ENCODE data around the gene PCLO.

The PCLO gene, protein sequence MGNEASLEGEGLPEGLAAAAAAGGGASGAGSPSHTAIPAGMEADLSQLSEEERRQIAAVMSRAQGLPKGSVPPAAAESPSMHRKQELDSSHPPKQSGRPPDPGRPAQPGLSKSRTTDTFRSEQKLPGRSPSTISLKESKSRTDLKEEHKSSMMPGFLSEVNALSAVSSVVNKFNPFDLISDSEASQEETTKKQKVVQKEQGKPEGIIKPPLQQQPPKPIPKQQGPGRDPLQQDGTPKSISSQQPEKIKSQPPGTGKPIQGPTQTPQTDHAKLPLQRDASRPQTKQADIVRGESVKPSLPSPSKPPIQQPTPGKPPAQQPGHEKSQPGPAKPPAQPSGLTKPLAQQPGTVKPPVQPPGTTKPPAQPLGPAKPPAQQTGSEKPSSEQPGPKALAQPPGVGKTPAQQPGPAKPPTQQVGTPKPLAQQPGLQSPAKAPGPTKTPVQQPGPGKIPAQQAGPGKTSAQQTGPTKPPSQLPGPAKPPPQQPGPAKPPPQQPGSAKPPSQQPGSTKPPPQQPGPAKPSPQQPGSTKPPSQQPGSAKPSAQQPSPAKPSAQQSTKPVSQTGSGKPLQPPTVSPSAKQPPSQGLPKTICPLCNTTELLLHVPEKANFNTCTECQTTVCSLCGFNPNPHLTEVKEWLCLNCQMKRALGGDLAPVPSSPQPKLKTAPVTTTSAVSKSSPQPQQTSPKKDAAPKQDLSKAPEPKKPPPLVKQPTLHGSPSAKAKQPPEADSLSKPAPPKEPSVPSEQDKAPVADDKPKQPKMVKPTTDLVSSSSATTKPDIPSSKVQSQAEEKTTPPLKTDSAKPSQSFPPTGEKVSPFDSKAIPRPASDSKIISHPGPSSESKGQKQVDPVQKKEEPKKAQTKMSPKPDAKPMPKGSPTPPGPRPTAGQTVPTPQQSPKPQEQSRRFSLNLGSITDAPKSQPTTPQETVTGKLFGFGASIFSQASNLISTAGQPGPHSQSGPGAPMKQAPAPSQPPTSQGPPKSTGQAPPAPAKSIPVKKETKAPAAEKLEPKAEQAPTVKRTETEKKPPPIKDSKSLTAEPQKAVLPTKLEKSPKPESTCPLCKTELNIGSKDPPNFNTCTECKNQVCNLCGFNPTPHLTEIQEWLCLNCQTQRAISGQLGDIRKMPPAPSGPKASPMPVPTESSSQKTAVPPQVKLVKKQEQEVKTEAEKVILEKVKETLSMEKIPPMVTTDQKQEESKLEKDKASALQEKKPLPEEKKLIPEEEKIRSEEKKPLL (N-terminal part only)

DNA sequence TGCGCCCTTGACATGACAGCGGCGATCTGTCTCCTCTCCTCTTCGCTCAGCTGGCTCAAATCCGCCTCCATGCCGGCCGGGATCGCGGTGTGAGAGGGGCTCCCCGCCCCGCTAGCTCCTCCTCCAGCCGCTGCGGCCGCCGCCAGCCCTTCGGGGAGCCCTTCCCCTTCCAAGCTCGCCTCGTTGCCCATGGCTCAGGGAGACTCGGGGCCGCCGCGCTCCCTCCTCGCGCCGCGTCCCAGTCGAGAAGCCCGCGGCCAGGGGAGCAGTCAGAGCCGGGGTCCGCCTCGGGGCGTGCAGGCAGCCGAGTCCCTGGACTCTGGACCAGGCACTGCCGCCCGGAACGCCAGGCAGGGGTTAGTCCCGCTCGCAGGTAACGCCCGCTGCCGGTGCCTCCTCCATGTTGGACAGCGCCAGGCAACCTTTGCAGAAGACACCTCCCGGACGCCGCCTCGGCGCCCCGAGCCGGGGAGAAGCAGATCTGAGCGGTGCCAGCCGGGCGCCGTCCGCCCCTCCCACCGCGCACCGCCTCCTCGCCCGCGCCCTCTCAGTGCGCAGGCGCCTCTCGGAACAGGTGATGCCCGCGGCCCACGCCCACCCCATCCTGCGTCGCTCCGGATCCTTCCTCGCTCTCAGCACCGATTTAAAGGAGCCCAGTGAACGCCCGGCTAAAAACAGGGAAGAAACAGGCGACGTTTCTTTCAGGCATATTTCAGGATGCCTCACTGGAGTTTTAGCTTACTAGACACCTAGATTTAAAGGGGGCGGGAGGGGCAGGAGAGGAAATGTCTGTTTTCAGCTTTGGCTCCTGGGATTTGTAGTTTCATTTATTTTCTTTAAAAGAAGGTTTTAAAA is at the start of gene PCLO:
Gene PCLO, minus strand, starts transcription at position 483 of the 855 bp plus-strand sequence. Its CDS starts 292 bp downstream, at position 191.
- peak; percentile 84 for DNase-seq (ENCODE audit: low spot score)

DNA sequence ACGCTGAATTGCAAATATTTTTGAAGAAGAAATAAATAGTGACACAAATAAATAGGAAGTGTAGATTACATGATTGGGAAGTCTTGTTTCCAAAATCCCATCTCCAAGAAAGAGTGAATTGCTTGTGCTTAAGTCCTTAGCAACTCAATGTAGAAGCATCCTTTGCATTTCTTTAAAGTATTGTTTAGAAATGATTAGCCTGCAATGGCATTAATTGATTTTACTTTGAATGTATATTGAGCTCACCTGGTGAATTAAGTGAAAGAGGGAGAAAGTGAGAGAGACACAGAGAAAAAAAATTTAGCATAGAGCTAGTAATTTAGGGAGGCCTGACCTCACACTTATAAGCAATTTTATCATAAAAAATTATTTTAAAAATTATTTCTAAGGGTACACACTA is 49.0 kb upstream of the PCLO start:
- no peak for DNase-seq (ENCODE audit: low spot score)

- no peak for DNase-seq (ENCODE audit: low spot score)
Observed at GRCh38 chr7:83210479-83210878, 47.8 kb upstream of the PCLO start.

GRCh38 chr7:83204715-83205114 is 42.0 kb upstream of the PCLO start:
- DNase-seq (ENCODE audit: low spot score) = no peak

GRCh38 chr7:83201355-83201754 is 38.7 kb upstream of the PCLO start:
- no peak for DNase-seq (ENCODE audit: low spot score)

DNA sequence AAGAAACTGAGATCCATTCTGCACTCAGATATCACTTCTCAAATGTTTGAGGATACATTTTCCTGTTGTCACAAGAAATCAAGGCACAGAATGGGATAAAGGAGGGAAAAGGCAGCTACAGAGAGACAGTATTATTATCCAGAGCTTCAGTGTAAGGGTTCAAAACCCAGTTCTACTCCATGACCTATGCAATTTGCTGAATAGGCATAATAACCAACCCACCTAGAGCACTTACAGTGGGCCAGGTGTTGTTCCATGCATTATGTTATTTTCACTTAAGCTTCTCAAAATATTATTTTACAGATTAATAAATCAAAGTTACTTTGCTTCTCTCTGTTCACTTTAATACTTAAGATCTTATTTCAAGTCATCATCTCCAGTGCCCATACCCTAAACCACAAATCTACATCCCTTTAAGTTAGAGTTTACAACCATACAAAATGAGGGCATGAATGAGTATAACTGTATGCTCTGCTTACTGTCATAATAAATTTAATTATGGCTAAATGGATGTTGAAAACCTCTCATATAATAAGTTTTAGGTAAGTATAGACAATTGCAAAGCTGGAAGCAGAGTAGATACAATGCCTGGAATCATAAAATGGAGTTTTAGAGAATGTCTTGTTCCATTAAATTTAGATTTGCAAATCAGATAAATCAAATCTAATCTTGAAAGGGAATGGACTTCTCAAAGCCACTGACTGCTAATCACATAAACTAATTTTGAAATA is 28.1 kb upstream of the PCLO start:
- DNase-seq (ENCODE audit: low spot score) = no peak

GRCh38 chr7:83178796-83179195 is 16.1 kb upstream of the PCLO start:
- no peak for DNase-seq (ENCODE audit: low spot score)

- no peak for DNase-seq (ENCODE audit: low spot score)
Observed at GRCh38 chr7:83178066-83178465, 15.4 kb upstream of the PCLO start.

DNA sequence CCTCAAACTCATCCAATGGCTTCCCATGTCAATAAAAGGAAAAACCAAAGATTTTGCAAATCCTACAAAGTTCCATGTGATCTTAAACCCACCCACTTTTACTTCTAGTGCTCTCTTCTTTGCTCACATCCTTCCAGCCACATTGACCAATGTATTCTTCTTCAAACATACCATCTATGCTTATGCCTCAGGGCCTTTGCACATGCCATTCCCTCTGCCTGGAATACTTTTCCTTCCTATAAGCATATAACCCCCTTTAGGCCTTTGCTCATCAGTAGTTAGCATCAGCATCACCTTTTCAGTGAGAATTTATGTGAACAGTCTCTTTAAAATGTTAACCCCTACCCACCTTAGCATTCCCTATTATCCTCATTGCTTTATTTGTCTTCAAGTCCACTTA is 11.0 kb upstream of the PCLO start:
- DNase-seq (ENCODE audit: low spot score) = no peak

GRCh38 chr7:83166781-83167180 is 4.1 kb upstream of the PCLO start:
- no peak for DNase-seq (ENCODE audit: low spot score)

GRCh38 chr7:83161899-83162401 is 734 bp downstream of the PCLO start:
- peak; percentile 38 for DNase-seq (ENCODE audit: low spot score)

DNA sequence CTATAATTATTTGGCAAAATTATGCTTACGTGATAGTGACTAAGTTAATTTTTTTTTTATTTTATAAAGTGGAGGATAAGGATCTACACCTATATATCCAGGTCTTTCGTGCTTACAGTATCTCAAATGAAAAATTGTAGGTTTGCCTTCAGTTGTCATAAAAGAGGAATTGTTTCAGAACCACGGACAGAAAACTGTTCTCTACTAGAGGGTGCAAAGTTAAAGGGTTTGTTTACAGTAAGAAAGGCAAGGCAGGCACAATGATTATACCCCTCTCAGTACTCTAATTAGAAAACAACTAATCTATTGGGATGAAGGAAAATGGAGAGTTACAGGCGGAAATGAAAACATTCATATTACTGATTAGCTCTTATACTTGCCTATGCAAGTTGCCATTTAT is 1.5 kb downstream of the PCLO start:
- peak; percentile 36 for DNase-seq (ENCODE audit: low spot score)

- no peak for DNase-seq (ENCODE audit: low spot score)
Observed at GRCh38 chr7:83159731-83160130, 3.0 kb downstream of the PCLO start.

DNA sequence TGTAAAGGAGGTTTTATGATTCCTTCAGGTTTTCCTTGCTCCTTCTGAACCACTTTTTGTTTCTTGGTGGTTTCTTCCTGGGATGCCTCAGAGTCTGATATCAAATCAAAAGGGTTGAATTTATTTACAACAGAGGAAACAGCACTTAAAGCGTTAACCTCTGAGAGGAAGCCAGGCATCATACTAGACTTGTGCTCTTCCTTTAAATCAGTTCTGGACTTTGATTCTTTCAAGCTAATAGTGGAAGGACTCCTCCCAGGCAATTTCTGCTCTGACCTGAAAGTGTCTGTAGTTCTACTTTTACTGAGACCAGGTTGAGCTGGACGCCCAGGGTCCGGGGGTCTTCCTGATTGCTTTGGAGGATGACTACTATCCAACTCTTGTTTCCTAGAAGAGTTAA is 6.7 kb downstream of the PCLO start:
- DNase-seq (ENCODE audit: low spot score) = no peak

DNA sequence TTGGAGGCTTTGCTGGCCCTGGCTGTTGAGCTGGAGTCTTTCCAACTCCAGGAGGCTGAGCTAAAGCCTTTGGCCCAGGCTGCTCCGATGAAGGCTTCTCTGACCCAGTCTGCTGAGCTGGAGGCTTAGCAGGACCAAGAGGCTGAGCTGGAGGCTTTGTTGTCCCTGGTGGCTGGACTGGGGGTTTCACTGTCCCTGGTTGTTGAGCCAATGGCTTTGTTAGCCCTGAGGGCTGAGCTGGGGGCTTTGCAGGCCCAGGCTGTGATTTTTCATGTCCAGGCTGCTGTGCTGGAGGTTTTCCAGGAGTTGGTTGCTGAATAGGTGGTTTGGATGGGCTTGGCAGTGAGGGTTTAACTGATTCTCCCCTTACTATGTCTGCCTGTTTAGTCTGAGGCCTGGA is 7.3 kb downstream of the PCLO start:
- no peak for DNase-seq (ENCODE audit: low spot score)

DNA sequence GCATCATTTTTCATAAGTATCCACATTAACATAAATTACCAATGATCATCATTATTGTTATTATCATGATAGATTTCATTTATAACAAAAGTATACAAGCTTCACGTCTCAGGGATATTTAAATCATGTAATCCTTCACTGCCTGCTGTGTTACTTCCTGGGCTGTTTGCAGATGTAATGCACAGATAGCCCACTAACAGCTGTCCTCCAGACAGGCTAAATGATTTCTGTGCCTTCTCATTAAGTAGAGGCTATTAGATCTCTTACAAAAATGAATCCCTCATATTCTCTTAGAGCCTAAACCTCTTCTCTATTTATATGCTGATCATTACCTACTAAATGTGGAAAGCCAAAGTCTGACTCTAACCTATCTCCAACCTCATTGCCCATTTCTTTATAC is 9.3 kb downstream of the PCLO start:
- peak; percentile 55 for DNase-seq (ENCODE audit: low spot score)

DNA sequence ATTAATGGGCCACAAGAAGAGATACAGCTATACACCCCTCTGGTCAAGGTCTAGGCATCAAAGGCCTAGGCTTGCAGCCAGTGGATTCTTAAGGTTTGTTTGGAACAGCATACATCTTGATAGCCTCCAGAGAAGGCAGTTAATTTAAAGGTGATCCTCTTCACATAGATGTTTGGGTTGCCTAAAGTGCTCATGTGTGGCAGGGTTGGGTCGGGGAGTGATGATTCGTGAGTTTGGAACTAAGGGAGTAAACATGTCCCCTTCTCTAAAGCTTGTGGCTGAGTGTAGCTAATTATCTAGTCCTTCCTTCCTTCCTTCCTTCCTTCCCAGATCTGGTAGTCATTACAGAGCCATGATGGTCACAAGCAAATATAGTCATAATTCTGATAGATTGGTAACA is 12.4 kb downstream of the PCLO start:
- DNase-seq (ENCODE audit: low spot score) = no peak

- DNase-seq (ENCODE audit: low spot score) = peak; percentile 23
Observed at GRCh38 chr7:83149466-83149865, 13.2 kb downstream of the PCLO start.

- DNase-seq (ENCODE audit: low spot score) = no peak
Observed at GRCh38 chr7:83148776-83149175, 13.9 kb downstream of the PCLO start.

DNA sequence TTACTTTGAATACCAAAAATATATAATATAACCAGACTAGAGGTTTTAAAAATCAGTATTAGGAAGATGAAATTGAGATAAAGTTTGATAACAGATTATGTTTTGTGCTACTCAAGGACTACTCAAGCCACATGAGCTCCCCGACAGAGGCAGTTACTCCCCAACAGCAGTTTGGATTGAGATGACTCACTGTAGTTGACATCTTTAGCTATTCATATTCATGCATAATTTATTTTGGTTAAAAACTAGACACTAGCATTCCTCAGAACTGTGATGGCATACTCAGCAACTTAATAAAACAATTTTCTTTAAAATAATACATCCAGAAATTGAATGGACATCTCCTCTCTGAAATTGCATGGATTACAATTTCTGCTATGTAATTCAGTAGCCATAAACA is 19.6 kb downstream of the PCLO start:
- DNase-seq (ENCODE audit: low spot score) = no peak

- no peak for DNase-seq (ENCODE audit: low spot score)
Observed at GRCh38 chr7:83142365-83142764, 20.3 kb downstream of the PCLO start.
